H1 (cell line): ENCODE data around the gene TRDMT1. TPM values are rescaled to one million over a fixed set of nuclear protein-coding genes. Genes with fewer than 3 reads are reported as not detected.

Source experiments
- CTCF ChIA-PET: fragments of 300-600 bp; sonication (Branson Sonifier 250); formaldehyde crosslinking; loops from one replicate; lab custom pipeline; 2021; ENCODE audit not compliant: partially characterized antibody; lab: Charles Lee
- POLR2A ChIA-PET: fragments of 300-600 bp; sonication (Branson Sonifier 250); formaldehyde crosslinking; loops from one replicate; lab custom pipeline; 2021; ENCODE audit warnings: inconsistent platforms; ENCODE audit not compliant: partially characterized antibody; lab: Charles Lee
- DNase-seq, 2 experiments: peaks; one replicate each; pipeline versions ENCODE4 v3.0.0 to v3.0.0-alpha.2; 2010 to 2022; ENCODE audit warnings: low spot score in 2 of 2, low read depth in 1 of 2, mixed read lengths in 1 of 2
- FAIRE-seq: peaks from 2 replicates; lab custom pipeline; 2011; peaks lifted over from hg19 to GRCh38; lab: Jason Lieb, UNC
- H2AFZ ChIP-seq: 2 replicates; pipeline ENCODE4 v1.8.1; 2012; ENCODE audit warnings: low read length, inconsistent platforms
- H2AK5ac ChIP-seq: 2 replicates; pipeline ENCODE4 v1.6.1; 2013; ENCODE audit warnings: low read depth, low read length
- H2BK120ac ChIP-seq: replicated peaks from 2 replicates; pipeline ENCODE3; 2013; ENCODE audit warnings: low read depth, low read length, inconsistent platforms
- H2BK12ac ChIP-seq: 2 replicates; pipeline ENCODE4 v1.6.1; 2013; ENCODE audit warnings: low read depth, low read length
- H2BK15ac ChIP-seq: 2 replicates; pipeline ENCODE4 v1.6.1; 2013; ENCODE audit warnings: low read length
- H2BK20ac ChIP-seq: 2 replicates; pipeline ENCODE4 v1.6.1; 2013; ENCODE audit warnings: low read length
- H2BK5ac ChIP-seq: 2 replicates; pipeline ENCODE4 v1.6.1; 2013; ENCODE audit warnings: low read depth, low read length
- H3K14ac ChIP-seq: 2 replicates; pipeline ENCODE4 v1.6.1; 2013; ENCODE audit warnings: inconsistent platforms; ENCODE audit not compliant: insufficient read length
- H3K18ac ChIP-seq: 2 replicates; pipeline ENCODE4 v1.6.1; 2013; ENCODE audit warnings: low read length; ENCODE audit errors: extremely low read depth
- H3K23ac ChIP-seq: 2 replicates; pipeline ENCODE4 v1.6.1; 2013; ENCODE audit warnings: inconsistent platforms; ENCODE audit not compliant: insufficient read length
- H3K23me2 ChIP-seq: 2 replicates; pipeline ENCODE4 v1.6.1; 2013; ENCODE audit warnings: low read depth, low read length
- H3K27ac ChIP-seq: 2 replicates; pipeline ENCODE4 v1.6.1; 2011; ENCODE audit warnings: low read depth, low read length, inconsistent platforms
- H3K27me3 ChIP-seq, 4 experiments: replicated peaks in 1 of 4; 1 replicate in 1 of 4; 2 replicates in 3 of 4; pipeline versions ENCODE4 v1.6.1 to v1.8.1; 2011 to 2013; ENCODE audit warnings: low read length in 3 of 4, mild to moderate bottlenecking in 3 of 4, inconsistent platforms in 2 of 4, mixed read lengths in 2 of 4, moderate library complexity in 1 of 4; ENCODE audit not compliant: control insufficient read depth in 3 of 4, insufficient read depth in 3 of 4; ENCODE audit errors: extremely low read depth in 1 of 4
- H3K36me3 ChIP-seq, 4 experiments: 2 replicates each; pipeline versions ENCODE4 v1.6.1 to v1.8.1; 2011 to 2013; ENCODE audit warnings: mild to moderate bottlenecking in 4 of 4, low read length in 3 of 4, moderate library complexity in 2 of 4, control low read depth in 1 of 4, inconsistent platforms in 1 of 4; ENCODE audit not compliant: insufficient read depth in 4 of 4, control insufficient read depth in 2 of 4
- H3K4ac ChIP-seq: replicated peaks from 2 replicates; pipeline ENCODE3; 2013; ENCODE audit warnings: low read length, low read depth, mixed read lengths, inconsistent platforms; ENCODE audit not compliant: insufficient read length
- H3K4me1 ChIP-seq, 4 experiments: replicated peaks in 1 of 4; 1 replicate in 1 of 4; 2 replicates in 3 of 4; pipeline versions ENCODE4 v1.6.1 to v1.8.1; 2011 to 2013; ENCODE audit warnings: low read length in 3 of 4, inconsistent platforms in 2 of 4, mixed read lengths in 1 of 4; ENCODE audit not compliant: insufficient read depth in 4 of 4, control insufficient read depth in 3 of 4
- H3K4me2 ChIP-seq, 2 experiments: 2 replicates each; pipeline versions ENCODE4 v1.6.1 to v1.8.1; 2011 to 2013; ENCODE audit warnings: low read depth in 2 of 2, low read length in 2 of 2, control low read depth in 1 of 2, inconsistent platforms in 1 of 2, mild to moderate bottlenecking in 1 of 2; ENCODE audit not compliant: insufficient read depth in 1 of 2
- H3K4me3 ChIP-seq, 4 experiments: fragments of 200-600, 300-600 bp in 1 of 4; sonication (generic), shearing (Covaris generic), sonication (Bioruptor Twin) in 1 of 4; 2 replicates each; pipeline versions ENCODE4 v1.5.1 to v1.8.1; 2011 to 2016; ENCODE audit warnings: low read length in 4 of 4, low read depth in 3 of 4, control low read depth in 2 of 4, inconsistent platforms in 2 of 4, mild to moderate bottlenecking in 2 of 4, mixed read lengths in 1 of 4, moderate library complexity in 1 of 4; ENCODE audit not compliant: insufficient read depth in 2 of 4; ENCODE audit errors: extremely low read depth in 1 of 4
- H3K56ac ChIP-seq: replicated peaks from 2 replicates; pipeline ENCODE3; 2013; ENCODE audit warnings: low read depth, mild to moderate bottlenecking, mixed read lengths, low read length, inconsistent platforms; ENCODE audit not compliant: insufficient read length
- H3K79me1 ChIP-seq: 2 replicates; pipeline ENCODE4 v1.6.1; 2013; ENCODE audit warnings: low read depth, low read length, control low read depth
- H3K79me2 ChIP-seq, 2 experiments: 2 replicates each; pipeline versions ENCODE4 v1.6.1 to v1.8.1; 2012 to 2013; ENCODE audit warnings: low read length in 2 of 2, mild to moderate bottlenecking in 2 of 2, inconsistent platforms in 1 of 2; ENCODE audit not compliant: insufficient read depth in 2 of 2, control insufficient read depth in 1 of 2
- H3K9ac ChIP-seq, 4 experiments: replicated peaks in 1 of 4; 1 replicate in 1 of 4; 2 replicates in 3 of 4; pipeline versions ENCODE4 v1.6.1 to v1.8.1; 2011 to 2013; ENCODE audit warnings: low read depth in 3 of 4, low read length in 3 of 4, control low read depth in 2 of 4, mild to moderate bottlenecking in 2 of 4, moderate library complexity in 2 of 4, inconsistent platforms in 1 of 4; ENCODE audit errors: extremely low read depth in 1 of 4
- H3K9me3 ChIP-seq, 2 experiments: 2 replicates each; pipeline versions ENCODE4 v1.6.1 to v1.8.1; 2012 to 2013; ENCODE audit warnings: mild to moderate bottlenecking in 2 of 2, moderate library complexity in 2 of 2, control low read depth in 1 of 2, inconsistent platforms in 1 of 2, low read depth in 1 of 2, low read length in 1 of 2, mixed read lengths in 1 of 2; ENCODE audit not compliant: insufficient read depth in 2 of 2
- H4K20me1 ChIP-seq, 2 experiments: replicated peaks in 1 of 2; 2 replicates each; pipeline versions ENCODE3 to v1.8.1; 2011 to 2013; ENCODE audit warnings: inconsistent platforms in 2 of 2, low read length in 2 of 2, mild to moderate bottlenecking in 1 of 2; ENCODE audit not compliant: insufficient read depth in 2 of 2, control insufficient read depth in 1 of 2
- H4K5ac ChIP-seq: 2 replicates; pipeline ENCODE4 v1.6.1; 2013; ENCODE audit warnings: low read length, low read depth, mixed read lengths, inconsistent platforms; ENCODE audit not compliant: insufficient read length
- H4K8ac ChIP-seq: 2 replicates; pipeline ENCODE4 v1.8.0; 2013; ENCODE audit warnings: mild to moderate bottlenecking, moderate library complexity, low read length, inconsistent platforms; ENCODE audit not compliant: insufficient read depth; ENCODE audit errors: extremely low read depth
- H4K91ac ChIP-seq: replicated peaks from 2 replicates; pipeline ENCODE3; 2013; ENCODE audit warnings: low read length, mixed read lengths, inconsistent platforms; ENCODE audit not compliant: insufficient read length
- CHD1 ChIP-seq: IDR thresholded peaks from 2 replicates; pipeline ENCODE4 v1.6.1; 2012; ENCODE audit warnings: low read depth, low read length, improper control_type of control experiment
- NANOG ChIP-seq: IDR thresholded peaks from 2 replicates; pipeline ENCODE4 v1.6.1; 2011; ENCODE audit warnings: low read length, low read depth, mild to moderate bottlenecking, inconsistent platforms; ENCODE audit not compliant: insufficient read depth, poor library complexity, severe bottlenecking
- NRF1 ChIP-seq: IDR thresholded peaks from 2 replicates; pipeline ENCODE4 v1.6.1; 2011; ENCODE audit warnings: mild to moderate bottlenecking, low read depth, low read length, improper control_type of control experiment
- RFX5 ChIP-seq: IDR thresholded peaks from 2 replicates; pipeline ENCODE4 v1.6.1; 2011; ENCODE audit warnings: low read depth, low read length, improper control_type of control experiment, borderline replicate concordance
- SP4 ChIP-seq: IDR thresholded peaks from 2 replicates; pipeline ENCODE4 v1.6.1; 2012; ENCODE audit warnings: low read length, inconsistent platforms
- SRF ChIP-seq: IDR thresholded peaks from 2 replicates; pipeline ENCODE4 v1.6.1; 2011; ENCODE audit warnings: mild to moderate bottlenecking, low read depth, low read length, moderate library complexity
- WGBS, 2 experiments: shearing (Covaris generic) in 1 of 2; methylation state at CpG; one replicate each; pipeline versions ENCODE4 v1.1.6 to v1.1.7; 2013 to 2015; ENCODE audit warnings: low lambda C conversion rate in 2 of 2, mixed read lengths in 2 of 2, inconsistent platforms in 1 of 2, low coverage in 1 of 2, missing lambda C conversion rate in 1 of 2; ENCODE audit not compliant: insufficient replicate concordance in 2 of 2, insufficient coverage in 1 of 2, insufficient read length in 1 of 2; ENCODE audit errors: extremely low coverage in 1 of 2, missing lambda C conversion rate in 1 of 2; 5-methylcytosine and 5-hydroxymethylcytosine counted together
- polyA plus RNA-seq, 7 experiments: library from polyadenylated mRNA; depleted of rRNA in 3 of 7; stranded (reverse) in 5 of 7; unstranded in 2 of 7; fragments of >200 nt in 5 of 7; fragments of 200-250 nt in 2 of 7; gene quantifications; 1 replicate in 5 of 7; 2 replicates in 1 of 7; 4 replicates in 1 of 7; pipeline versions ENCODE4 v1.2.1 to v1.2.3, GENCODE V29; 2011 to 2013; ENCODE audit warnings: missing spikeins in 2 of 7, mixed read lengths in 2 of 7
- total RNA-seq: library from RNA; stranded (reverse); fragmentation: NEBNext Ultra II Directional; extraction: Animal tissue kit (Norgen Biotek cat#: 25700); gene quantifications from 2 replicates; pipeline ENCODE4 v1.2.1, GENCODE V29; 2021
- TF ChIP-seq, protein P1 (sequence below): IDR thresholded peaks from 2 replicates; pipeline ENCODE4 v1.6.1; 2012; ENCODE audit warnings: inconsistent platforms
- TF ChIP-seq, protein P2 (sequence below): IDR thresholded peaks from 2 replicates; pipeline ENCODE4 v1.6.1; 2011; ENCODE audit warnings: low read length, improper control_type of control experiment
- TF ChIP-seq, protein P3 (sequence below), 3 experiments: IDR thresholded peaks; 1 replicate in 2 of 3; 2 replicates in 1 of 3; pipeline versions ENCODE4 v1.5.1 to v1.6.1; 2011; ENCODE audit warnings: low read length in 3 of 3, mild to moderate bottlenecking in 3 of 3, inconsistent platforms in 2 of 3, low read depth in 1 of 3, moderate library complexity in 1 of 3; ENCODE audit not compliant: insufficient read depth in 1 of 3; ENCODE audit errors: control extremely low read depth in 1 of 3

Gene TRDMT1
- total and polyA plus RNA-seq, 2 of the 8 experiments (the other 6 are each of a cell fraction or from before 2014, with no cell fraction given), result 7.4 to 21.4 TPM

DNA sequence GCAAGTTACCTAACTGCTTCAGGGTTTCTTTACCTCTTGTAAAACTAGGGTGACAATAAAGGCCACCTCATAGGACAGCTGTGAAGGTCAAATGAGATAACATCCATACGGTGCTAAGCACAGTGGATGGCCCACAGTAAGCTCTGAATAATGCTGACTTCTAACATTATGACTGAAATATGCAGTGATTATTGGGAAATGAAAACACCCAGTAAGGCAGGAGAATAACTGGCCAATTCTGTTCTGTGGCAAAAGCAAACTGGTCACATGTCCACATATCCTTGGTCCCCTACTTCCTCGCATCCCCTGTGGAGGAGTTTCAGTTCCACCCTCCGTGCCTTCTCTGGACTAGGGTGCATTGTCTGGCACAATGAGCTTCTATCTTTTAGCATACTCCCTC lies 73.2 kb downstream of the TRDMT1 start:
- Histone ChIP-seq H4K5ac (no peak overlapping the region), H3K18ac (no peak overlapping the region), H3K9me3 (no peaks in the 10 kb centered on the region), H2AK5ac (no peak overlapping the region), H3K56ac (no peak overlapping the region), H3K4me1 (peaks cover 0 to 5% (median 4%) of the 10 kb centered on the region in 4 experiments; a peak in 4 of 7 replicates), H3K79me1 (no peaks in the 10 kb centered on the region), H3K27ac (no peak overlapping the region), H2BK12ac (no peak overlapping the region), H4K20me1 (no peaks in the 10 kb centered on the region), H3K23ac (no peak overlapping the region), H2BK5ac (no peak overlapping the region), H3K23me2 (no peaks in the 10 kb centered on the region), H2BK20ac (no peak overlapping the region), H3K4ac (no peak overlapping the region), H3K9ac (no peak overlapping the region), H3K14ac (no peak overlapping the region), H3K4me3 (no peak overlapping the region), H2AFZ (no peak overlapping the region), H3K79me2 (no peaks in the 10 kb centered on the region), H2BK15ac (no peak overlapping the region), H2BK120ac (no peak overlapping the region), H3K27me3 (no peaks in the 10 kb centered on the region), H3K4me2 (no peak overlapping the region), H3K36me3 (no peaks in the 10 kb centered on the region), H4K8ac (no peak overlapping the region), H4K91ac (no peak overlapping the region)
- FAIRE-seq, result no peak
- ChIA-PET POLR2A (no interaction called here), CTCF (no interaction called here)
- no peak for DNase-seq
- WGBS, 2 experiments, result 87% methylated on average over 3 of the region's 3 CpGs; no CpG with 5 or more reads in 1 of the 2 experiments
- TF ChIP-seq NANOG (no peak), SP4 (no peak), CHD1 (no peak), NRF1 (no peak), RFX5 (no peak), SRF (no peak)
- TF ChIP-seq, protein P1, sequence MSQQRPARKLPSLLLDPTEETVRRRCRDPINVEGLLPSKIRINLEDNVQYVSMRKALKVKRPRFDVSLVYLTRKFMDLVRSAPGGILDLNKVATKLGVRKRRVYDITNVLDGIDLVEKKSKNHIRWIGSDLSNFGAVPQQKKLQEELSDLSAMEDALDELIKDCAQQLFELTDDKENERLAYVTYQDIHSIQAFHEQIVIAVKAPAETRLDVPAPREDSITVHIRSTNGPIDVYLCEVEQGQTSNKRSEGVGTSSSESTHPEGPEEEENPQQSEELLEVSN, result no peak
- TF ChIP-seq, protein P2, sequence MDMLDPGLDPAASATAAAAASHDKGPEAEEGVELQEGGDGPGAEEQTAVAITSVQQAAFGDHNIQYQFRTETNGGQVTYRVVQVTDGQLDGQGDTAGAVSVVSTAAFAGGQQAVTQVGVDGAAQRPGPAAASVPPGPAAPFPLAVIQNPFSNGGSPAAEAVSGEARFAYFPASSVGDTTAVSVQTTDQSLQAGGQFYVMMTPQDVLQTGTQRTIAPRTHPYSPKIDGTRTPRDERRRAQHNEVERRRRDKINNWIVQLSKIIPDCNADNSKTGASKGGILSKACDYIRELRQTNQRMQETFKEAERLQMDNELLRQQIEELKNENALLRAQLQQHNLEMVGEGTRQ, result no peak
- TF ChIP-seq, protein P3, sequence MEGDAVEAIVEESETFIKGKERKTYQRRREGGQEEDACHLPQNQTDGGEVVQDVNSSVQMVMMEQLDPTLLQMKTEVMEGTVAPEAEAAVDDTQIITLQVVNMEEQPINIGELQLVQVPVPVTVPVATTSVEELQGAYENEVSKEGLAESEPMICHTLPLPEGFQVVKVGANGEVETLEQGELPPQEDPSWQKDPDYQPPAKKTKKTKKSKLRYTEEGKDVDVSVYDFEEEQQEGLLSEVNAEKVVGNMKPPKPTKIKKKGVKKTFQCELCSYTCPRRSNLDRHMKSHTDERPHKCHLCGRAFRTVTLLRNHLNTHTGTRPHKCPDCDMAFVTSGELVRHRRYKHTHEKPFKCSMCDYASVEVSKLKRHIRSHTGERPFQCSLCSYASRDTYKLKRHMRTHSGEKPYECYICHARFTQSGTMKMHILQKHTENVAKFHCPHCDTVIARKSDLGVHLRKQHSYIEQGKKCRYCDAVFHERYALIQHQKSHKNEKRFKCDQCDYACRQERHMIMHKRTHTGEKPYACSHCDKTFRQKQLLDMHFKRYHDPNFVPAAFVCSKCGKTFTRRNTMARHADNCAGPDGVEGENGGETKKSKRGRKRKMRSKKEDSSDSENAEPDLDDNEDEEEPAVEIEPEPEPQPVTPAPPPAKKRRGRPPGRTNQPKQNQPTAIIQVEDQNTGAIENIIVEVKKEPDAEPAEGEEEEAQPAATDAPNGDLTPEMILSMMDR (IDR thresholded peaks at IDR 0.05; ENCODE audit: control extremely low read depth in 1 of 3, insufficient read depth in 1 of 3, low read depth in 1 of 3, low read length in 3 of 3), result no peak
